Measurements from ENCODE around the gene PRR19. TPM values are rescaled to one million over a fixed set of nuclear protein-coding genes. Genes with fewer than 3 reads are reported as not detected.
"Not testable (repeated sequence)": the region's sequence is repeated elsewhere in the genome, so short reads cannot be mapped to it uniquely, and the experiment has no call there.

The PRR19 gene
- total RNA-seq, 1 donor from 2014 or later: 1.4 TPM

DNA sequence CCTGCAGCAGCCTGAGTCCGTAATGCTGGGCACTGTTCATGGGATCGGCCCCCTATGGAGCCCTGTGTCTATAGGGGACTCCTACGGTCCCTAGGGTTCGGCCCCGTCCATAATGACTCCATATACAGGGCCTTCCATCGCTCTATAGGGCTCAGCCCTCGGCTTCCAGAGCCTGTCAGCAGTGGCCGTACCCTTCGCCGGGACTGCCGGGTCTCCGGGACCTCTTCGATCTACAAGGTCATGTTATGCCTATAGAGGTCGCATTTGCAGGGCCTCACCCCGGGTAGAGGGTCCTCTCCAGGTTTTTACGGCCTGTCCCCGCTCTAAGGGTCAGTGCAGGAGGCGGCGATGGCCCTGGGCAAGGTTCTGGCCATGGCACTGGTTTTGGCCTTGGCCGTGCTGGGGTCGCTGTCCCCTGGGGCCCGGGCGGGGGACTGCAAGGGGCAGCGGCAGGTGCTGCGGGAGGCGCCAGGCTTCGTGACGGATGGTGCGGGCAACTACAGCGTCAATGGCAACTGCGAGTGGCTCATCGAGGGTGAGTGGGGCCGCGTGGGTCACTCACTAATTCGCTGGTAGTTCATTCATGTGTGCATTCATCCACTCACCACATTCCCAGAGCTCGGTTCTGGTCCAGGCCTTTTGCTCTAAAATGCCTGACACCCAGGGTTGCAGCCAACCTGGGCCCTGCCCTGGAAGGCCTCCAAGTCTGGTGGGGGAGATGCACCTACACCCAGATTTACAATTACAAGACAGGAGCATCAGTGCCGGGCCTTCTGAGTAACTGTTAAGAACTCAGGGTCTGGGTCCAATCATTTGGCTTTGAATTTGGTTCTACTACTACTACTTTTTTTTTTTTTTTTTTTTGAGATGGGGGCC is 24.2 kb downstream of the PRR19 start:
- DNase-seq: no peak

DNA sequence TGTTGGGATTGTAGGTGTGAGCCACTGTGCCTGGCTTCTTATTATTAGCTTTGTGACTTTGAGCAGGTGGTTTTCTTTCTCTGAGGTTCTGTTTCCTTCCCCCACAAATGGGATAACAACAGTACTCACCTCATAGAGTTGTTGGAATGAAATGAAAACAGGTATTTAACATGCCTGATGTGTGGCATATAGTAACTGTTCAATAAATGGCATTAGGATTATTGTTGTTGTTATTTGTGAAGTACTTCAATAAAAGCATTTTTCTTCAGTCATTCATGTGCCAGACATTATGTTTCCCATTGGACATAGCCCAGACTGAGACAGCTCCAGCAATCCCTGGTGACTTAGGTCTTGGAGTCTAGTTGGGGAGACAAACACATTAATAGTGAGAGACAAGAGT is 25.0 kb downstream of the PRR19 start:
- DNase-seq: no peak

DNA sequence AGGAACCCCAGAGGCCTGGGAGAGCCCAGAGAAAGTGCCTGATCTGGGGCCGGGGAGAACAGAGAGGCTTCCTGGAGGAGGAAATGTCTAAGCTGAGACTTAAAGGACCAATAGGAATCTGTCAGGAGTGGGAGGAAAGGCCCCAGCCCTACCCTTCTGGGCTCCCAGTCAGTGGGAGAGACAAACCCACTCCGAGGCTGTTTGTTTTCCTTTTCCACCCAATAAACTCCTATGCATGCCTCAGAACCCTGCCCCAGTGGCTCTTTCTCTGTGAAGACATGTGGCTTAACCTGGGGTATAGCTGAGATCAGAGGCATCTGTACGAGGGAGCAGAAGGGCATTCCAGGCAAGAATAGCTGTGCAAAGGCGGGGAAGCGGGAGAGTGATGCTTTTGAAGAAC is 25.4 kb downstream of the PRR19 start:
- no peak for DNase-seq

DNA sequence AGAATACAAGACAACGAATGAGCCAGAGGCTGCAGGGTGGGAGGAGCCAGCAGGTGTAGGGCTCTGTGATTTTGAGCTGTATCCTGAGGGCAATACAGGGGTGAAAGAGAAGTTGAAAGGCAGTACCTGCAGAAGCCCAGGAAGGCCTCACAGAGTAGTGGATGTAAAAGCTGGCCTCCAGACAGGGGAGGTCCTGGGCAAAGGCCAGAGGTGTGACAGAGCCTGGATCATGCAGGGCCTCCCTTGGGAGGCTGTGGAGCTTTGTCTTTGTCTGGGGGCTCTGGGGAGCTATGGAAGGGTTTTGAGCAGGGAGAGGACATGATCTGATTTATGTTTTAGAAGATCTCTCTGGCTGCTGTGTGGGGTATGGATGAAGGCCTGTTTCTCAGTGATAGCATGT is 26.2 kb downstream of the PRR19 start:
- DNase-seq: no peak

DNA sequence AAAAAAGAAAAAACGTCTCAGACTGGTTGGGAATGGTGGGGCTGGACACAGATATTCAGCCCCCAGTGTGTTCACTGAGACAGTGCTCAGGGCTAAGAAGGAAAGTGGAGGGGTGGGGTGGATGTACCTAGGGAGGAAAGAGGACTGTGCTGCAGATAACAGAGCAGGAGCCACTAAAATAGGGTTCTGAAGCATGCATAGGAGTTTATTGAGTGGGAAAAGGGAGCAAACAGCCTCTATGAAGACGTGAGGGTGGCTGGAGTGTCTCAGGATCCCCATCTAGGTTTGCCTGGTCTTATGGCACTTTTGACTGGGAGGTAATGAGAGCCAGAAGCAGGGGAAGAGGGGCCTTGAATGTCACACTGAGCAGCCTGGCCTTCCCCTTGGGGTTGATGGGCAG is 26.9 kb downstream of the PRR19 start:
- no peak for DNase-seq

DNA sequence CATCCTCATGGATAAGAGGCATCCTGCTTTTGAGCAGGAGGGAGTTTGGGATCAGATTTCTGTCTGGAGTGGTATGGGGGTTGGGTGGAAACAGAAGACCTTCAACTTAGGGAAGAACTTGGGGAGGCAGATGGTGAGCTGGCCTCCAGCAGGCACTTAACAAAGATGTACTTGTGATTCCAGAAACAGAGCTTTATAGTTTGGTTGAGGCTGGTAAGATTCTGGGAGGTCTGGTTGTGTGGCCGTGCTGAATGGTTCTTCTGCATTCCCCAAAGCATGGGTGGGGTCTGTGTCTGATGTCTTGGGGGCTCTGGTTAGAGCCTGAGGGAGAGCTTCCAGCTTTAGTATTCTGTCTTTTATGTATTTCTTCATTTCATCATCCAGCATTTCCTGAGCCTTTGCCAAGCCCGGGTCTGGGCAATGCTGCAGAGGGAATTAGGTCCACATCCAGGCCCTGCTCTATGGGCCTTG is 28.3 kb downstream of the PRR19 start:
- no peak for DNase-seq

DNA sequence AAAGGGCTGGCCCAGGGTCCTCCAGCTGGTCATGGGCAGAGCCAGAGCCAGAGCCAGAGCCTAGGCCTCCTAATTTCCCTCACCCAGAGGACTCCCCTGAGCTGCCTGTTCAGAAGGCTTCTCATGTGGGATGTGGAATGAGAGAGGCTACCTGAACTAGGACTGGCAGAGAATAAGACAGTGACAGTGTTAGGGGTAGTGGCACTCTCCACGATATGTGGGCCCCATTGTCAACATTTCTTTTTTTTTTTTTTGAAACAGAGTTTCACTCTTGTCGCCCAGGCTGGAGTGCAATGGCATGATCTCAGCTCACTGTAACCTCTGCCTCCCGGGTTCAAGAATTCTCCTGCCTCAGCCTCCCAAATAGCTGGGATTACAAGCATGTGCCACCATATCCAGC is 29.4 kb downstream of the PRR19 start:
- not testable (repeated sequence) for DNase-seq

DNA sequence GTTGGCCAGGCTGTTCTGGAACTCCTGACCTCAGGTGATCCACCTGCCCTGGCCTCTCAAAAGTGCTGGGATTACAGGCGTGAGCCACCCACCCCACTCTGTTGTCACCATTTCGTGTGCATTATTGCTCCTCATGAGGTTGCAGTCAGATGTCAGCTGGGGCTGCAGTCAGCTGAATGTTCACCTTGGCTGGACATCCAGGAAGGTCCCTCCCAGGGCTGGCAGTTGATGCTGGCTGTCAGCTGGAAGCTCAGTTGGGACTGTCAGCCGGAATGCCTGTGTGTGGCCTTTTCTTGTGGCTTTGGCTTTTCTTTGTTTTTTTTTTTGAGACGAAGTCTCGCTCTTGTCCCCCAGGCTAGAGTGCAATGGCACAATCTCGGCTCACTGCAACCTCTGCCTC is 30.1 kb downstream of the PRR19 start:
- DNase-seq: no peak

DNA sequence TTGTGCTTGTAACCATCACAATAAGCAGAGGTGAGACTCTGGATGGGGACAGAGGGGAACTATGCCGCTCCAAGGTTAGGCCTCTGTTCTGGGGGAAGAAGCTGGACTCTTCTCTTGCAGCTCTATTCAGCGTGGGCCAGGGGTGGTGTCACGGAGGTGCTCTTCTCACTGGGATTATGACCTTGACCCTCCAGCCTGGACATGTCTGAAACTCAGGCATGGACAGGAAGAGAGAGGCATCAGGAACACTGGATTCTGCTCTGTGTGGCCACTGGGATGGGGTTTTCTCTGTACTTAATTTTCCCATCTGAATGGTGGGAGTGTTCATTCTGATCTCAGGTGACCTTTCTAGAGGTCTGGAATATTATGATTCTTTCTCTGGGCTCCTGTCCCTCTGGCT is 31.1 kb downstream of the PRR19 start:
- no peak for DNase-seq

DNA sequence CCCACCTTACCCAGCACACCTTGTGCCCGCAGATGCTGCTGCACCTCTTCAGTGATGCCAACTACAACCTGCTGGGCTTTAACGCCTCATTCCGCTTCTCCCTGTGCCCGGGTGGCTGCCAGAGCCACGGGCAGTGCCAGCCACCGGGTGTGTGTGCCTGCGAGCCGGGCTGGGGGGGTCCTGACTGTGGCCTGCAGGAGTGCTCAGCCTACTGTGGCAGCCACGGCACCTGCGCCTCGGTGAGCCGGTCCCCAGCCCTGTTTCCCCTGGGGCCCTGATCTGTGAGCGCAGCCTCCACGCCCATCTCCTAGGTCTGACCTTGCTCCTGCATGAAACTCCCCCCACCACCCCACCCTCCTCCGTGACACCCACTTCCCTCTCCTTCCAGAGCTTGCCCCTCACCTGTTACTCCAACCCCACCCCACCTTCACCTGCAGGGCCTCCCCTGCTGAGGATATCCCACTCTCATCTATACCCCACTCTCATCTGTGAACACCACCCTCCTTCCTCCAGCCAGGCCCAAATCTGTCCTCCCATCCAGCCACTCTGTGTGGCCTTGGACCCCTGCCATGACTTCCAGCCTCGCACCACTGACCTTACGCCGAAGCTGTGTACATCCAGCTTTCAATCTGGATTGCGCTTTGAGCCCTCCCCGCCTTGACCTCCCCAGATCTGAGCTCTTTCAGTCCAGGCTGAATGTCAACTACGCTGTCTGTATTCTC is 32.2 kb downstream of the PRR19 start:
- no peak for DNase-seq

DNA sequence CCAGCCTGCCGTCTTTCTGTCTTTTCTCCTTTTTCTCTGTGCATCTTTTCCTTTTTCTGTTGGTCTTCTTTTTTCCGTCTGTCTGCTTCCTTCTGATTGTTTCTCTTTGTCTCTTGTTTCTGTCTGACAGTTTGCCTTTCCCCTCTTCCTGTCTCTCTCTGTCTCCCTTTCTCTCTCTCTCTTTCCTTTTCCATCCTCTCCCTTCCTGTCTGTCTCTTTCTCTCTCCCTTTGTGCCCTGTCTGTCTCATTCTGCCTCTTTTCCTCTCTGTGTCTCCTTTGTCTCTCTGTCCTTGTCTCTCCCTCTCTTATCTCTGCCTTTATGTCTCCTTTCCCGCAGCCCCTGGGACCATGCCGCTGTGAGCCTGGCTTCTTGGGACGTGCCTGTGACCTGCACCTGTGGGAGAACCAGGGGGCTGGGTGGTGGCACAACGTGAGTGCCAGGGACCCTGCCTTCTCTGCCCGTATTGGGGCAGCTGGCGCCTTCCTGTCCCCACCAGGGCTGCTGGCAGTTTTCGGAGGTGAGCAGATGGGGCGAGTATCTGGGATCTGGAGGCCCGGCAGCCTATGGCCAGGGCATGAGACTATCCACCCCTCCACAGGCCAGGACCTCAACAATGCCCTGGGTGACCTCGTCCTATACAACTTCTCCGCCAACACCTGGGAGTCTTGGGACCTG is 32.9 kb downstream of the PRR19 start:
- no peak for DNase-seq

DNA sequence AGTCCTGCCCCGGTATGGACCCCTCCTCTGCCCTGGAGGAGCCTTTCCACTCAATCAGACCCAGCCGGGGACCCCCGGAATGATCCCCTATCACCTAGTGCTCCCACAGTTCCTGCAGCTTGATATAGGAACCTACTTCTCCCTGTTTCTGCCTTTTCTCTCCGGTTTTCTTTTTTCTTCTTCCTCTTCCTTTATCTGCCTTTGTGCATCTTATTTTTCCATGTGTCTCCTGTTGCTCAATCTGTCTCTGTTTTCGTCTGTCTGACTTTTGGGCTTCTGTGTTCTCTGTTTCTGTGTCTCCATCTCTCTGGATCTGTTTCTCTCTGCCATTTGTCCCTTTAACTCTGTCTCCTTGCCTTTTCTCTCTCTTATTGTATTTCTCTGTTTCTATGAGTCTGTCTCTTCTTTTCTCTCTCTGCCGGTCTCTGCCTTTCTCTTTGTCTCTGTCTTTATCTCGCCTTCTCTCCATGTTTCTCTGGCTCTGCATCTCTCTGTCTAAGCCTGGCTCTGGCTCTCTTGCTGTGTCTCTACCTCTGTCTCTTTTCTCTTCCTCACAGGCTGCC is 33.5 kb downstream of the PRR19 start:
- DNase-seq: no peak

DNA sequence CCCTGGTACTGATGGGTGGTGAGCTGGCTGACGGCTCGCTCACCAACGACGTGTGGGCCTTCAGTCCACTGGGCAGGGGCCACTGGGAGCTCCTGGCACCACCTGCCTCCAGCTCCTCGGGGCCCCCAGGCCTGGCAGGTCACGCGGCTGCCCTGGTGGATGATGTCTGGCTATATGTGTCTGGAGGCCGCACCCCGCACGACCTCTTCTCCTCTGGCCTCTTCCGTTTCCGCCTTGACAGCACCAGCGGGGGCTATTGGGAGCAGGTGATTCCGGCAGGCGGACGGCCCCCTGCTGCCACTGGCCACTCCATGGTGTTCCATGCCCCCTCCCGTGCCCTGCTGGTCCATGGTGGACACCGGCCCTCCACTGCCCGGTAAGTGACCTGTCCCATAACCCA is 34.0 kb downstream of the PRR19 start:
- no peak for DNase-seq

DNA sequence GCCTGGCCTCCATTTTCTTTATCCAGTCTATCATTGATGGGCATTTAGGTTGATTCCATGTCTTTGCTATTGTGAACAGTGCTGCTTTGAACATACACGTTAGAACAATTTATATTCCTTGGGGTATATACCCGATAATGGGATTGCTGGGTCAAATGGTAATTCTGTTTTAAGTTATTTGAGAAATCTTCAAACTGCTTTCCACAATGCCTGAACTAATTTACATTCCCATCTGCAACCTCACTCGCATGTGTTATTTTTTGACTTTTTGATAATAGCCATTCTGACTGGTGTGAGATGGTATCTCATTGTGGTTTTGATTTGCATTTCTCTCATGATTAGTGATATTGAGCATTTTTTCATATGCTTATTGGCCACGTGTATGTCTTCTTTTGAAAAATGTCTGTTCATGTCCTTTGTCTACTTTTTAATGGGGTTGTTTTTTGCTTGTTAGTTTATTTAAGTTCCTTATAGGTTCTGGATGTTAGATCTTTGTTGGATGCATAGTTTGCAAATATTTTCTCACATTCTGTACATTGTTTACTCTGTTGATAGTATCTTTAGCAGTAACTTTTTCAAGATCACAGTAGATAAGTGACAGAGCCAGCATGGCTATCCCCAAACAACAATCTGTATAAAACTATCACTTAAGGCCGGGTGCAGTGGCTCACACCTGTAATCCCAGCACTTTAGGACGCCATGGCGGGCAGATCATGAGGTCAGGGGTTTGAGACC is 37.4 kb downstream of the PRR19 start:
- not testable (repeated sequence) for DNase-seq

DNA sequence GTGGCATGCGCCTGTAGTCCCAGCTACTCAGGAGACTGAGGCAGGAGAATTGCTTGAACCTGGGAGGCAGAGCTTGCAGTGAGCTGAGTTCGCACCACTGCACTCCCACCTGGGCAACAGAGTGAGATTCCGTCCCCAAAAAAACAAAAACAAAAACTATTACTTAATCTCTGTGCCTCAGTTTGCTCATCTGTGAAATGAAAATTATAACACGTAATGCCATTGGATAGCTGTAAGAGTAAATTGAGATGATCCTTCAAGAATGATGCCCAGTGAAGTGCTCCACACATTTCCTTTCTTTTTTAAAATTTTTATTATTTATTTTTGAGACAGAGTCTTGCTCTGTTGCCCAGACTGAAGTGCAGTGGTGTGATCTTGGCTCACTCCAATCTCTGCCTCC is 38.0 kb downstream of the PRR19 start:
- DNase-seq: not testable (repeated sequence)

DNA sequence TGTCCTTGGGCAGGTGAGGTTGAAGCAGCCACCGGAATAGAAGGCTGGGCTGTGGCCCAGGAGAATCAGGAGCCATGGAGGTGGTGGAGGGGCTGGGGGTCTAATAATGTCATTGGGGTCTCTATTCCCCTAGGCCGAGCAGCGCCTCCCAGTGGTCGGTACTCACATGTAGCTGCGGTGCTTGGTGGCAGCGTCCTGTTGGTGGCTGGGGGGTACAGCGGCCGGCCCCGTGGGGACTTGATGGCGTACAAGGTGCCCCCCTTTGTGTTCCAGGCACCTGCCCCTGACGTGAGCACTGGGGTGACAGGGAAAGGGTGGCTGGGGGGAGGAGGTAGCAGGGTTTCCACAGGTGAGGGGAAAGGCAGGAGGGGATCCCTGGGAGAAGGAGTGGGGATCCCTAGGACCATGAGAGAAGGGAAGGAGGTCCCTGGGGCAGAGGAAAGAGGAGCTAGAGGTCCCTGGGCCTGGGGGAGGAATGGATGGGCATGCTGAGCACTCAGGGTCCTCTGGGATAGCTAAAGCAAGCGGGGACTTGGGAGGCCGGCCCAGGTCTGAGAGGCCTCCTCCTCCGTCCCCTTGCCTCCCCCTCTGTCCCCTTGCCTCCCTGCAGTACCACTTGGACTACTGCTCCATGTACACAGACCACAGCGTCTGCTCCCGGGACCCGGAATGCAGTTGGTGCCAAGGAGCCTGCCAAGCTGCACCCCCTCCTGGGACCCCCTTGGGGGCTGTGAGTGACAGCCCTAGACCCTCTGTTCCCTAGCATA is 41.6 kb downstream of the PRR19 start:
- no peak for DNase-seq

DNA sequence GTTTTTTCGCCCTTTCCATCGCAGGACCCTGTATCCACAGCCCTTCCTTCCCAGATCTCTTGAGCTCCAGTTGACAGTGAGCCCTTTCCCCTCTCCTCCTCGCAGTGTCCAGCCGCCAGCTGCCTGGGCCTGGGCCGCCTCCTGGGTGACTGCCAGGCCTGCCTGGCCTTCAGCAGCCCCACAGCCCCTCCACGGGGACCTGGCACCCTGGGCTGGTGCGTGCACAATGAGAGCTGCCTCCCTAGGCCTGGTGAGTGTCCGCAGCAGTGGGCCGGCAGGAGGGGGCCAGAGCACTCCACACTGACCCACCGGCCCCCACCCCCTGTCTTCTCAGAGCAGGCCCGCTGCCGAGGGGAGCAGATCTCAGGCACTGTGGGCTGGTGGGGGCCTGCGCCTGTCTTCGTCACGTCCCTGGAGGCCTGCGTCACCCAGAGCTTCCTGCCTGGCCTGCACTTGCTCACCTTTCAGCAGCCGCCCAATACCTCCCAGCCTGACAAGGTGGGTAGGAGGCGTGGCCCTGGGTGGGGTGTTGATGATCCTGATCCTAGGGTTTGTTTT is 42.5 kb downstream of the PRR19 start:
- no peak for DNase-seq

DNA sequence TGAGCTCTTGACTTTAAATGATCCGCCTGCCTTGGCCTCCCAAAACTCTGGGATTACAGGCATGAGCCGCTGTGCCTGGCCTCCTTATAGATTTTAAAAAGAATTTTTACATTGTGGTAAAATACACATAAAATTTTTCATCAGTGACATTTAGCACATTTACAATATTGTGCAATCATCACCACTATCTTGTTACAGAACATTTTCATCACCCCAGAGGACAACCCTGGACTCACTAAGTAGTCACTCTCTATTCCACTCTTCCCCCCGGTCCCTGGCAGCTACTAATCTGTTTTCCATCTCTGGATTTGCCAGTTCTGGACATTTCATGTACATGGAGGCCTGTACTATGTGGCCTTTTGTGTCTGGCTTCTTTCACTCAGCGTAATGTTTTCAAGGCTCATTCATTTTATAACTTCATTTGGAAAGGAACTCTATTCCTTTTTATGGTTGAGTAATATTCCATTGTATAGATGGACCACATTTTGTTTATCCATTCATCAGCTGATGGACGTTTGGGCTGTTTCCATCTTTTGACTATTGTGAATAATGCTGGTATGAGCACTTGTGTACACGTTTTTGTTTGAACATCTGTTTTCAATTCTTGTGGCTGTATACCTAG is 43.4 kb downstream of the PRR19 start:
- no peak for DNase-seq

DNA sequence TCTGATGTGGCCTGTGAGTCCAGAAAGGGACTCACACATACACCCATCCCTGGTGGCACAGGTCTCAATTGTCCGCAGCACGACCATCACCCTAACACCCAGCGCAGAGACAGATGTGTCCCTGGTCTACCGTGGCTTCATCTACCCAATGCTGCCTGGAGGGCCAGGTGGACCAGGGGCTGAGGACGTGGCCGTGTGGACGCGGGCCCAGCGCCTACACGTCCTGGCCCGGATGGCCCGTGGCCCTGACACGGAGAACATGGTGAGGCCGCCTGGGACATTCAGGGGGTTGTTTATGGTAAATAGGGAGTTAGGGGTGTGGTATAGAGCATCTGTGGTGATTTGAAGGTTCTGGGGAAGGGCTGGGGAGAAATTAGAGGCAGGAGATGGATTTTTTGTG is 46.3 kb downstream of the PRR19 start:
- DNase-seq: no peak

DNA sequence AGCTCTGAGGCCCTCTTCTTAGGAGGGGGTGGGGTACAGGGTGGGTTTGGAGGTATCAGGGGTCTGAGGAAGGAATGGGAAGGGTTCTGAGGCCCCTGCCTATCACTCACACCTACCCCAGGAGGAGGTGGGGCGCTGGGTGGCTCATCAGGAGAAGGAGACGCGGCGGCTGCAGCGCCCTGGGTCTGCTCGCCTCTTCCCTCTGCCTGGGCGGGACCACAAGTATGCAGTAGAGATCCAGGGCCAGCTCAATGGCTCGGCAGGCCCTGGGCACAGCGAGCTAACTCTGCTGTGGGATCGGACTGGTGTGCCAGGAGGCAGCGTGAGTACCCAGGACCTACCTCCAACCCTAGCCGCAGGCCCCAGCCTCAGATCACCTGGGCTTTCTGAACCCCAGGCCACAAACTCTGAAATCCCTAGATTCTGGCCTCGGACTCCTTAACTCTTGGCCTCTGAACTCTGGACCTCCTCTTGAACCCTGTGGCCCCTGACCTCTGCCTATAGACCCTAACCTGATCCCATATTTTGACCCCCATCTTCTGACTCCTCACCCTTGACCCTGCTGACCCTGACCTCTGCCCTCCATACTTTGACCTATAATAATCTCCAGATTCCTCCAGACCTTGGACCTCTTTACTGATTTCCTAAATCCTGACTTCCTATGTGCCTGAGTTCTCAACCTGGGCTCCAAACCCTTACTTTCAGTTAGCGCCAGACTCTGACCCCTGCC is 47.6 kb downstream of the PRR19 start:
- no peak for DNase-seq

All from occipital lobe (tissue), 2 donors.